ENCODE data around the gene ADAM11. TPM values are rescaled to one million over a fixed set of nuclear protein-coding genes. Genes with fewer than 3 reads are reported as not detected.

The ADAM11 gene
- total and polyA plus RNA-seq, 2 of the 13 experiments (the other 11 are each of a cell fraction or from before 2014, with no cell fraction given), result 0.38 to 0.91 TPM

- TF ChIP-seq IRF9 (CRISPR knock-in tag; IDR thresholded peaks at IDR 0.05; ENCODE audit: borderline replicate concordance) (peak; percentile 28; the same call in 1 of the 2 replicates), ZNF530 (CRISPR knock-in tag; IDR thresholded peaks at IDR 0.05; ENCODE audit: low read depth) (no peak), TOPORS (CRISPR knock-in tag; IDR thresholded peaks at IDR 0.05) (no peak), ZFP90 (CRISPR knock-in tag; IDR thresholded peaks at IDR 0.05; ENCODE audit: borderline replicate concordance) (peak; percentile 7; the same call in 1 of the 2 replicates), ZNF451 (CRISPR knock-in tag; IDR thresholded peaks at IDR 0.05) (no peak)
These were observed 1.1 kb downstream of the ADAM11 start (continued) for GRCh38 chr17:44759916-44760243.

- ATAC-seq (no peak), DNase-seq (ENCODE audit: low spot score) (no peak), FAIRE-seq (no peak)
- Histone ChIP-seq H3K4me1 (ENCODE audit: insufficient read depth, low read length) (peaks cover 18% of the 10 kb centered on the region), H3K4me2 (ENCODE audit: low read depth, low read length) (no peak overlapping the region), H3K79me2 (ENCODE audit: insufficient read depth, low read length) (no peaks in the 10 kb centered on the region), H3K27me3 (ENCODE audit: control insufficient read depth in 1 of 2, insufficient read depth in 2 of 2, low read length in 2 of 2) (peaks cover 21 to 56% of the 10 kb centered on the region in 2 experiments), H3K36me3 (replicated peaks in 1 of 2; ENCODE audit: control insufficient read depth in 1 of 2, insufficient read depth in 2 of 2, low read length in 2 of 2) (no peaks in the 10 kb centered on the region), H4K20me1 (ENCODE audit: insufficient read depth, low read length) (no peaks in the 10 kb centered on the region), H2AFZ (ENCODE audit: low read length) (no peak overlapping the region), H3K4me3 (replicated peaks in 1 of 3; ENCODE audit: insufficient read depth in 1 of 3, low read depth in 2 of 3, low read length in 3 of 3) (no peak overlapping the region), H3K9me3 (ENCODE audit: low read length) (no peaks in the 10 kb centered on the region), H3K27ac (ENCODE audit: extremely low read length, insufficient read depth, low read length) (no peak overlapping the region), H3K9ac (ENCODE audit: insufficient read depth, low read depth, low read length) (no peak overlapping the region)
- intact Hi-C loops (cut with micrococcal nuclease; ENCODE audit: unreplicated experiment), result no loop called here
- WGBS (ENCODE audit: low lambda C conversion rate), result 30% methylated on average over 13 of the region's 13 CpGs
- POLR2A ChIA-PET, result no interaction called here
- BruUV-seq (replicated peaks), result no TSS peak
- CTCF ChIA-PET (ENCODE audit: low intra/inter-chr PET ratio, low total read pairs), result no interaction called here
- in situ Hi-C loops (cut with HindIII; ENCODE audit: extremely low pct_ligation_motif_present, low pct_unique_long_range_greater_than_20kb), result no loop called here
- TF ChIP-seq PPARG (CRISPR knock-in tag; conservative IDR thresholded peaks at IDR 0.05) (no peak), ZNF18 (CRISPR knock-in tag; IDR thresholded peaks at IDR 0.05; ENCODE audit: insufficient replicate concordance) (no peak), ARNT2 (CRISPR knock-in tag; IDR thresholded peaks at IDR 0.05; ENCODE audit: low read depth) (no peak), ZNF782 (CRISPR knock-in tag; IDR thresholded peaks at IDR 0.05; ENCODE audit: borderline replicate concordance) (no peak), U2AF2 (IDR thresholded peaks at IDR 0.05; ENCODE audit: low read depth, low read length) (no peak), GZF1 (CRISPR knock-in tag; IDR thresholded peaks at IDR 0.05) (no peak), FOXC1 (CRISPR knock-in tag; IDR thresholded peaks at IDR 0.05; ENCODE audit: borderline replicate concordance) (no peak), ZNF224 (CRISPR knock-in tag; IDR thresholded peaks at IDR 0.05) (no peak), ZNF713 (CRISPR knock-in tag; IDR thresholded peaks at IDR 0.05) (no peak), SIN3A (IDR thresholded peaks at IDR 0.05; ENCODE audit: borderline replicate concordance, low read depth, low read length) (no peak), ZNF354B (CRISPR knock-in tag; IDR thresholded peaks at IDR 0.05) (no peak), ZNF567 (CRISPR knock-in tag; IDR thresholded peaks at IDR 0.05; ENCODE audit: borderline replicate concordance) (no peak), JUND (CRISPR knock-in tag; IDR thresholded peaks at IDR 0.05) (no peak)
These were observed 1.9 kb downstream of the ADAM11 start for GRCh38 chr17:44760474-44761308.
